NCI-H146 (cell line): ENCODE measurements around the gene TMEM163.

ENCODE experiments used
- DNase-seq: peaks from one replicate; lab custom pipeline; 2025; lab: John Stamatoyannopoulos, UW

TMEM163 gene

DNA sequence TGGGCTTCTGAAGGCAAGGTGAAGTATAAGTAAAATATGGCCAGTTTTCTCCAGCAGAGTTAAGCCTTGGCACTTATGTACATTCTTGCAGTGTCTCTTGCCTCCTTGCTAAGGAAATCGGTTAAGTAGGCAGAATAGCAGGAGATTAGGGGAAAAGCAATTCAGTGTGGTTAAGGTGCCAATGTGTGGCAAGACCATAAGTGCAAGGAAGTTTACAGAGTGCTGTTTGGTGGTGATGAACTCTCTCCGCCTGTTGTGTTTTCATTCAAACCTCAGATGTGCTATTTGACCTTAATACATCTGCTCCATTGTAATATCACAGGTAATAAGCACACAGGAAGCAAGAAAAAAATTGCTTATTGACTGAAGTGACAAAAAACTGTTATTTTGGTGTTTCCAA is 308.8 kb downstream of the TMEM163 start:
- DNase-seq: peak; percentile 41

GRCh38 chr2:134408791-134409190 is 310.0 kb downstream of the TMEM163 start:
- DNase-seq: no peak

DNA sequence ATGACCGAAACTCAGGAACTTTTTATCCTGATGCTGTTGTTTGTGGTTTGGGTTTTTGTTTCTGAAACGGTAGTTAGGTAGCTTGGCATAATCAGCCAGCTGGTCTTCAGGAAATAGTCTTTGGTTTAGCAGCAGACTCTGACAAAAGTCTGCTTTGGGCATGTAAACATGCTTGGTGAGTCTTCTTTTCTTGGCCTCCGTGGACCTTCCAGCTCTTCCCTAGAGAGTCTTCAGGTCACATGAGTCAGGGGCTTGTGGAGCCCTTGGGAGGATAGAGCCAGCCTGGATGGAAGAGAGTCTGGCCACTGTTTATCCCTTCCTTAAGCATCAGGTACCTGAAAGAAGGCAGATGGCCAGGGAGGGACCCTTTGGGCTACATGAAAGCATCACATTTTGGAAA is 310.4 kb downstream of the TMEM163 start:
- DNase-seq: no peak

DNA sequence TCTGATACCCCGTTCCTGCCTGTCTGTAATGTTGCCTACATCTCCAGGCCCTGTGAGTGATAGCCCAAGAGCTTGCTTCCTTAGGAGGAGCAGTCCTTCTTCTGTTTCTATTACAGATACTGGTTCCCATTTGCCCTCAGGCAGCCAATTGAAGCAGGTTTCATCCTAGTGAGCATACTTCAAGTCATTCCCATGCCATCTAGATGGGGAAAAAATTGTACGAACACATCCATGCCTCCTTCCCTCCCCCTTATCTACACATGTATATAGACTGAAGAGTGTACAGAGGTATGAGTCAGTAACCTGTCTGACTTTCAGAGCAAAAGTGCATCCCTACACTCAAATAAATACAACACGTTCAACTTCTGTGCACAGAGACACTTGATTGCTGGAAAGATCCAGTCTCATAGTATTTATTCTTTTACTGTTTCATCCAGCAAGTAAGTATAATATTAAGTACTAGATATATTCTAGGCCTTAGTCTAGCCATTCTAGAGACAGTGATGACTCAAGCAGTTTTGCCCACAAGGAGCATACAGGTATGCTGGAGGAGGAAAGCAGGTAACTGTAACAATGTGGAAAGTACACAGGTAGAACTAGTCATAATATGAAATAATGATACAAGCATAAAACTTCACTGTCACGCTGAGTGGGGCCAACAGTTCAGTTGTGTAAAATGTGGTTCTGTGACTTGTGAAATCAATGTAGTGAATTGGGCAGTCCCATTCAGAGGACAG is 311.5 kb downstream of the TMEM163 start:
- DNase-seq: no peak

GRCh38 chr2:134406736-134407135 is 312.1 kb downstream of the TMEM163 start:
- no peak for DNase-seq

DNA sequence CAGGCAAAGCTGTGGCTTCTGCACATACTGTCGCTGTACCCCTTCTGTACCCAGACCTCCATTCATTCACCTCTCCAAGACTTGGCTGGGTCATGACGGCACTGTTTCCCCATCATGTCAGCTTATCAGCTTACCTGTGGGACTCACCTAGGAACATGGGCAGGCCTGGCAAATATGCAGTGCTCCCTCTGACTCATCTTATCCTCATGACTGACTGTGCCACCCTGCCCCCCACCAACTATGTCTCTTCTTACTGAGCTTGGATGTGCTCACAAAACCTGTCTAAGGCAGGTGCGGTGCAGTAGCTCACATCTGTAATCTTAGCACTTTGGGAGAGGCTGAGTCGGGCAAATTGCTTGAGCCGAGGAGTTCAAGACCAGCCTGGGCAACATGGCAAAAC is 312.5 kb downstream of the TMEM163 start:
- no peak for DNase-seq
